Stimulated activated CD8-positive, alpha-beta memory T cell treated with anti-CD3 and anti-CD28 coated beads, Interleukin-12 subunit alpha, Interleukin-12 subunit beta, amount 100 ng/mL, for 4 hours (primary cell): Measurements from ENCODE around the gene KIF3B.
"Not testable (repeated sequence)": the region's sequence is repeated elsewhere in the genome, so short reads cannot be mapped to it uniquely, and the experiment has no call there.

Source experiments
- DNase-seq: peaks from one replicate; pipeline ENCODE4 v3.0.0-alpha.2; 2020; ENCODE audit warnings: low read depth

Gene KIF3B

DNA sequence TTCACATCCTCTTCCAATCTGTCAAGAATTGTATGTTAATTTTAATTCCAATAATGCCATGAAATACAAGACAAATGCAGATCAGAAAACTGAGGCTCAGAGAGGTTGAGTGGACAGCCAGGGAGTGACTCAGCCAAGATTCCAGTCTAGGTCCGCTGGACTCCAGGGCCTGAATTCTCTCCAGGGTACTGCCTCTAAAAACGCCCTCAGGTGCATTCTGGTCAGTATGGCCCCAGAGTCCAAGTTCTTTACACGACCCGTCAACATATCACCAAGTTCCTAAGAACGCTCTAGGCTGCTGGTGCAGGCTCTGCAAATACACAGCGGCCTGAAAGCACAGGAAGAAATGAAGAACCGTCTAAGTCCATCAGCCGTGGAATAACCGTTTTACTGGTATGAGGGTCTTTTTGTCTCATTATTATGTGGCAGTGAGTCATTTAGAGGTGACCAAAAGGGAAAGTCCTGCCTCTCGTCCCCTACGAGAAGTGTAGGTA is 80.0 kb downstream of the KIF3B start:
- no peak for DNase-seq

DNA sequence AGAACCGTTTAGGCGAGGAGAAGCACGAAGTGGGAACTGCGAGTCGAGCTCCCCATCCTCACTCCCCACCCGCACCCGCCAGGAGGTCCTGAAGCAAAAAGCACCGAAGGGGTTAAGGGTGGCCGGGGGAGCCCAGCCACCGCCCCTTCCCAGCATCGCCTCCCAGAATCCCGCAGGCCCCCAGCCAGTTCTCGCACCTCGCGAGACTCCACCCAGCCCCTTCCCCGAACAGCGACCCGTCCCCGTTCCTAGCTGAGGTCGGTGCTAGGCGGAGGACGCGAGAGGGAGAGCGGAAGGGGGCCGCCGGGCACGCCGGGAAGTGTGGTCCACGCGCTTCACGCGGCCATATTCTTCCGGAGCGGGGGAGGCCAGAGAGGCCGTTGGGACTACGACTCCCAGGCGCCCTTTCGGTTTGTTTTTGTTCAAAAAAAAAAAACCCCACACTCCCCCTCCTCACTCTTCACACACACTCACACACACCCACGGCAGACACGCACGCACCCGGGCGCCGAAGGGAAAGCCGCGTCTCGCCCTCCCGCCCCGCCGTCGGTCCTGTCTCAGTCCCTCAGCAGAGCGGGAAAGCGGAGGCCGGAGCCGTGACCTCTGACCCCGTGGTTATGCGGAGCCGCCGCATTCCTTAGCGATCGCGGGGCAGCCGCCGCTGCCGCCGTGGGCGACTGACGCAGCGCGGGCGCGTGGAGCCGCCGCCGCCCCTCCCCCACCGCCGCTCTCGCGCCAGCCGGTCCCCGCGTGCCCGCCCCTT is 80.6 kb downstream of the KIF3B start, which contains the start of gene ASXL1:
Gene ASXL1 (plus strand): TSS at position 463 of the 763 bp plus-strand sequence. CDS start 445 bp downstream, outside the sequence.
- DNase-seq: peak; percentile 87

DNA sequence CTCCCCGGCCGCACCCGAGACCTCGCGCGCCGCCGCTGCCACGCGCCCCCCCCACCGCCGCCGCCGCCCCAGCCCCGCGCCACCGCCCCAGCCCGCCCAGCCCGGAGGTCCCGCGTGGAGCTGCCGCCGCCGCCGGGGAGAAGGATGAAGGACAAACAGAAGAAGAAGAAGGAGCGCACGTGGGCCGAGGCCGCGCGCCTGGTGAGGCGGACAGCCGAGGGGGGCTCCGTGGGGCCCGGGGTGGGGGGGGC is 81.1 kb downstream of the KIF3B start:
- DNase-seq: no peak

DNA sequence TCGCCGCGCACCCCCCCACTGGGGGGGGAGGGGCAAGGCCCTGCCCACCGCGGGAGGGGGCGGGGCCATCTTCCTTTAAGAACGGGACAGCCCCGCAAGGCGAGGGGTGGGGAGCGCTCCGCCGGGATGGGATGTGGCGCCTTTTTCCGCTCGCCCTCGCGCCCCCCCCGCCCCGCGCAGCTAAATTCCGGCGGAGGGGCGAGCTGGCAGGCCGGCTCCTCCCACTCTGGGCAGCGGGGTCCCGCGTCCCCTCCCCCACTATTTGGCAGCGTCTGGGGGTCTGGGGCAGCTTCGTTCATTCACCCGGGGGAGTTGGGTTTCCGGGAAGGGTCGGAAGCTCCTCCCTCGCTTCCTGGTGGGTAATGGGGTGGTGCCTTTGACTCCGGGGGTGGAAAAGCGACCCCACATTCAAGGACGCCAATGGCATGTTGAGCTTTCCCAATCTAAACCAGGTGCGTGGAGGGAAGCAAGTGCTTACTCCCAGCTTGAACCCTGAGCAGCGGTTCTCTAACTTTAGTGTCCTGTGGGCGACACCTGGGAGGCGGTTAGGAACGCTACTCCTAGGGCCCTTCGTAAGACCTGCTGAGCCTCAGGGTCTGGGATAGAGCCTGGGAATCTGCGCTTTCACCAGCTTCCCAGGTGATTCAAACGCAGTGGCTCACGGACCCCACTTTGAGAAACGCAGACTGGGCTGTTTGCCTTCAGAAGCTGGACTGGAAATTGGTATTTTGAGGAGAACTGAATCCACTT is 81.6 kb downstream of the KIF3B start:
- DNase-seq: peak; percentile 65

DNA sequence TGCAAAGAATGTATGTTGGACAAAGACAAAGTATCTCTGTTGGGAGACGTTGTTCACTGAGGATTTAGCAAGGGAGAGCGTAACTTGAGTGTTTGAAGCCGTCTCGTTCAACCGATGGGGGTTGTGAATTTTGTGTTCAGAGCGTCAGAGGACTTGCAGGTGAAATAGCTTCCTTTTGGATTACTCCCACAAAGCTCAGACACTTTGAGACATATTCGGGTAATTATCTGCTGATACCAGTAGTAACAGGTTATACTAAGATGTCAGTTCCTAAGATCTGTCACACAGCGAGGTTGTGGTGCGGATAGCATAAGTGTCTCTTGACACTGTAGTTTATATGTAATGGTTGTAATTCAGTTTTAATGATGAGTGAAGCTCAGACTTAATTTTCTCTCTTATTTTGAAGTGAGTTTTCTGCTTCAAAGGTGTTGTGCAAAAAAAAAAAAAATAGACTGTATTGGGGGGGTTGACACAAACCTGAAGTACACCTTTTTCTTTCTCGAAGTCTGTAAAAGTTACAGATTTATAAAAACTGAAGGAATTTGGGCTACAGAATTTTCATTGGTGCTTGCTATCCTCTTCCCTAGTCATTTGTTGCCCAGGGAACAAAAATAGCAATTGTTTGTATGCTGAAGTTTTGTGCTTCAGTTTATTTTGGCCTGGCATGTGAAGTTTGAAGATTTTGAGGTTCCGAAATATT is 82.3 kb downstream of the KIF3B start:
- no peak for DNase-seq

DNA sequence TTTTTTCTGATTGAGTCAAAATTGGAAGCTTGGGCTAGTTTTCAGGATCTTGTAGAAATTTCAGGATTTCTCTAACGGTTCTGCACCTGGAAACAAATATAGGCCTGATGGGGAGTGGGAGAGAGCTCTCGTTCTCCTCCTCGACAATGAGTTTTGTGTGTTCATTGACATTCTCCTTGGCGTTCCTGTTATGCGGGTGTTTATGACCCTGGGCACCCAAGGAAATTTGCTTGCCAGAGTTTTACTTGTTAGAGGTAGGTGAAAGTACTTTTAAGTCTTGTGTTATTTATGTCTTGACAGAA is 82.8 kb downstream of the KIF3B start:
- no peak for DNase-seq

DNA sequence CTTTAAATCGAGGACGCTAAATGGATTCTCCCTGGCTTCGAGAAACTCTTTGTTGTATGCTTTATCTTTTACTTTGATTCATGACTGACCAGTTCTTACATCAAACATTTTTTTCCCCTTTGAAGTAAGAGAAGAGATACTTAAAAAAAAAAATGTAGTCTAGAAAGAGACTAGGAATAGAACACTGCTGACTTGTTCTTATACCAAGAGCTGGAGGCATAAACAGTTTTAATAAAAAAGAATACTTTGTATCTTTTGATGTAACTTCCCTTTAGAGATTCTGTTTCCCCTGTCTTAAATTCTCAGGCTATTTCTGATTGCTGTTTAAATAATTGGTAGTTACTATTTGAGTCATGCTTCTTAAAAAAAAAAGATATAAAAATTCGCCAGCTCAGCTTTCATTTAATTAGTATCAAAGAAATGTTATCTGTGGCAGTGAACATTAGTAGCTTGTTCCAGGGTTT is 85.5 kb downstream of the KIF3B start:
- DNase-seq: no peak

DNA sequence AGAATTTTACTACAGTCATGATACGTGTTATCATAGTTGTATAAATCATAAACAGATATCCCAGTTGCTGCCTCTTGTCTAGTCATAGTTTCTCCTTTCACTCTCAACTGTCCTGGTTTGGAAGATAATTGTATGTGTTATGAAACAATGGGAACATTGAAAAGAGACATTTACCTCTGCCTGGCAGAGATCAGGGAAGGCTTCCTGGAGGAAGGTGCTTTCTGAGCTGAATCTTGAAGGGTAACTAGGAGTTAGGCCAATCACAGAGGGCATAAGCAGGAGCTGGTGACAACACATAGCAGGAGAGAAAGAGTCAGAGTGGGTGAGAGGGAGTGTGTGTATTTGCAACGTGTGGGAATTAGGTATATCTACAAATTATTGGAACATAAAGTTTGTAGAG is 86.0 kb downstream of the KIF3B start:
- DNase-seq: no peak

DNA sequence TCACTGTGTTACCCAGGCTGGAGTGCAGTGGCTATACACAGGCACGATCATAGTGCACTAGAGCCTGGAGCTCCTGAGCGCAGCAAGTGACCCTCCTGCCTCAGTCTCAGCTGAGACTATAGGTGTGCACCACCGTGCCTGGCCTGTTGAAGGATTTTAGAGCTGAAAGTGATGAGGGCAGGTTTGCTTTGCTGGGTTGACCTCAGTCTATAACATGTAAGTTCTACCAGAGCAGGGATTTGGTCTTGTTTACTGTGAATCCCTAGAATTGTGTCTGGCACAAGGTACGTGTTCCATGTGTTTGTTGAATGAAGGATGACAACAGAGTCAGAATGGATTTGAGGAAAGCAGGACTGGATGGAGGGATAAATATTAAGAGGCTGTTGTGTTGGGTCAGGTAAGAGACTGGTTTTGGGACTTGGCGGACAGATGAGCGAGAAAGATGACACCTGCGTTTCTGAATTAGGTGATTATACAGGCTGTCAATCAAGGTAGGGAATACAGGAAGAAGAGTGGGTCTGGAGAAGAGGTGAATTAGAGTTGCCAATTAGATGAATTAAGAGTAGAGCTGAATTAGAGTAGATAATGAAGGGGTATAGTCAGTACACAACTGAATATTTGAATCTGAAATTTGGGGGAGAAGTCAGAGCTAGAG is 87.2 kb downstream of the KIF3B start:
- no peak for DNase-seq

DNA sequence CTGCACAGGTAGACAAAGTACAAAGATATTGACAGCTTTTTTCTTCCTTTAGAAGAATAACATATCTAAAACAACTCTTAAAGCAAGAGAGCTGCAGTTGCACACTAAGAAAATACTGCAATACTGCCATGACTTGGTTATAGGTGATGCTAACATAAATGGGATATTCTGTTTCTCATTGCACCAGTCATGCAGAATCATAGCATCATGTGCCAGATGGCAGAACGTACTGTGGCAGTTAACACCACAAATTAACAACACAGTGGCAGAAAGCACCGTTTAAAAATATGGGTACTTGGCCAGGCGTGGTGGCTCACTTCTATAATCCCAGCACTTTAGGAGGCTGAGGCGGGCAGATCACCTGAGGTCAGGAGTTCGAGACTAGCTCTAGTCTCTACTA is 88.1 kb downstream of the KIF3B start:
- DNase-seq: no peak

DNA sequence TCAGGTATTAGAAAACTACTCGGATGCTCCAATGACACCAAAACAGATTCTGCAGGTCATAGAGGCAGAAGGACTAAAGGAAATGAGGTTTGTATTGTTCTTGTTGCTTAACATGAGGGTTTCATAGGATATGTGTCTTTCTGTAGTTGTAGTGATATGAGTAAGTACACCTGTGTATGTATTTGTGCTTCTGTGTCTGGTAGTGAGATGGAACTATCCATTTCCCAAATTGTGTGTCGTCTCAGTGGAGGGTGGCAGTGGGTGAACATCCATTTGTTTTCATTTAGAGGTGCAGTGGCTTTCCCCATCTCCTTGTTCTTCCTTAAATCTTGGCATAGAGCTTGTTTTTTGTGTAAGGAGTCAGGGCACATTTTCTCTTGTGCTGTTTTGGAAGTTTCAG is 88.9 kb downstream of the KIF3B start:
- DNase-seq: no peak

DNA sequence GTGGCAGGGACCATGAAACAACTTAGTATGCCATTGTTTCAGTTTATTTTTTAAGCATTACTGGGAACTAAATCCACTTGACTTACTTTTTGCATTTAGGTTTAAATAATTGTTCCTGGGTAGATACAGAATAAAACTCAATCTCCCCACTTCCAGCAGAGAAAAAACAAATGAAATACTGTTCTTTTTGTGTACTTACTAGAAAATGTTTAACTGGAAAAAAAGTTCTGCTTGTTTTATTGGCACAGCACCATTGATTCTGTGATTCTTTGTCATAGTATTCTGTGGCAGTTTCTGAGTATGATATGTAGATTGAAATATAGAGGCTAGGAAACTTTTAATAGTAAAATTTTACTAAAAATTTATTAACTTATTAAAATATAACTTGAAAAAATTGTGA is 90.9 kb downstream of the KIF3B start:
- DNase-seq: no peak

DNA sequence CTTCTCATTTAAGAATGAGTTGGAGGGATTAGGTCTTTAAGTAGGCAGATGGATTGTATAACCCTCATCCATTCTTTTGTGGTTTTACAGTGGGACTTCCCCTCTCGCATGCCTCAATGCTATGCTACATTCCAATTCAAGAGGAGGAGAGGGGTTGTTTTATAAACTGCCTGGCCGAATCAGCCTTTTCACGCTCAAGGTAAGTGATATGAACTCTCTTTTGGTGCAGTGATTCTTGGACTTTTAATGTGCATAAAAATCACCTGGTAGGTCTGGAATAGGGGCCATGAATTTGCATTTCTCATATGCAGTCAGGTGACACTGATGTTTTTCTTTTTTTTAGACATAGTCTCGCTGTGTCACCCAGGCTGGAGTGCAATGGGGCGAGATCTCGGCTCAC is 91.5 kb downstream of the KIF3B start:
- no peak for DNase-seq

DNA sequence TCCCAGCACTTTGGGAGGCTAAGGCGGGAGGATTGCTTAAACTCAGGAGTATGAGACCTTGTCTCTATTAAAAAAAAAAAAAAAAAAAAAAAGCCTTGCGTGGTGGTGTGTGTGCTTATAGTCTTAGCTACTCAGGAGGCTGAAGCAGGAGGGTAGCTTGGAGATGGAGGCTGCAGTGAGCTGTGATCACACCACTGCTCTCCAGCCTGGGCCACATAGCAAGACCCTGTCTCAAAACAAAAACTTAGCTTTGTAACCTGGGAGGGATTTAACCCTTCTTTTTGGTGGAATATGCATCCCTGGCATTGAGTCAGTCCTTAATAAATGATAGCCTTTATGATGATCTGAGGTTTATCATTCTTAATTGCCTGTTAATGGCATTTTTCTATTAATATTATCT is 93.4 kb downstream of the KIF3B start:
- no peak for DNase-seq

DNA sequence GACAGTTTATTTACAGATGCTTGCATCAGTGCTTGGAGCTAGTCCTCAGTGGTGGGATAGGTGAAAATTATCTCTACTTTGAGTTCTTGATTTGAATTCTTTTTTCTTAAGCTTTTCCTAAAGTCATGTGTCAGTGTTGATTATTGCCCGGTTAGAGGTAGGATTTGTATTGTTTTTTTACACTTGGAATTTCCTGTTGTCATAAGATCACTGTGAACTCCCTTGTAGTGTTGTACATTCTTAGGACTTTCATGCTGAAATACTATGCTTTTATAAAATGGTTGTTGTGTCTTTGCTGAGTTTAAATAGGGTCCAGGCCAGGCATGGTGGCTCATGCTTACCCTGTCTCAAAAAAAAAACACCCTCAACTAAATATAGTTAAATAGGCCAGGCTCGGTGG is 101.0 kb downstream of the KIF3B start:
- no peak for DNase-seq

DNA sequence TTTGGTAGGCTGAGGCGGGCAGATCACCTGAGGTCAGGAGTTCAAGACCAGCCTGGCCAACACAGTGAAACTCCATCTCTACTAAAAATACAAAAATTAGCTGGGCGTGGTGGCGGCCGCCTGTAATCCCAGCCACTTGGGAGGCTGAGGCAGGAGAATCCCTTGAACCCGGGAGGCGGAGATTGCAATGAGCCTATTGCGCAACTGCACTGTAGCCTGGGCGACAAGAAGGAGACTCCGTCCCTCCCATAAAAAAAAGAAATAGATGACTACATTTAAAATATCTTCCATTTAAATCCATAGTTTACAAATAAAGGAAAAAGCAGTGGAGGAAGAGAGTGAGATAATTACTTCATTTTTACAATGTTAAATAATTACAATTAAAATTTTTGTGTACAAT is 102.6 kb downstream of the KIF3B start:
- not testable (repeated sequence) for DNase-seq

DNA sequence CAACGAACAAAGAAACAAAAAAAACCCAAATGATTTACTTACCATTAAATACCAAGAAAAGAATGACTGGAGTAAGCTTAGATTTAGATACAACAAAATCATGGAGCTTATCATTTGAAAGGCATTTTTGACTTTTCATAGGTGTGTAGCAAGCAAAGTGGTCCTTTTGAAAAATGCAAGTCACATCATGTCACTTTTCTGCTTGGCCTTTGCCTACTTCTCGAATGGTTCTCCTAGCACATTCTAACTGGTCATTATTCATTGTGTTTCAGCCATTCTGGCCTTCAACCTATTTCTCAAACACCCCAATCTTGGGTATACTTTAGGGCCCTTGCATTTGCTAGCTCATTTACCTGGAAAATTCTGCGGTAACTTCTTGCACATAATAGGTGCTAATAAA is 103.3 kb downstream of the KIF3B start:
- DNase-seq: no peak

DNA sequence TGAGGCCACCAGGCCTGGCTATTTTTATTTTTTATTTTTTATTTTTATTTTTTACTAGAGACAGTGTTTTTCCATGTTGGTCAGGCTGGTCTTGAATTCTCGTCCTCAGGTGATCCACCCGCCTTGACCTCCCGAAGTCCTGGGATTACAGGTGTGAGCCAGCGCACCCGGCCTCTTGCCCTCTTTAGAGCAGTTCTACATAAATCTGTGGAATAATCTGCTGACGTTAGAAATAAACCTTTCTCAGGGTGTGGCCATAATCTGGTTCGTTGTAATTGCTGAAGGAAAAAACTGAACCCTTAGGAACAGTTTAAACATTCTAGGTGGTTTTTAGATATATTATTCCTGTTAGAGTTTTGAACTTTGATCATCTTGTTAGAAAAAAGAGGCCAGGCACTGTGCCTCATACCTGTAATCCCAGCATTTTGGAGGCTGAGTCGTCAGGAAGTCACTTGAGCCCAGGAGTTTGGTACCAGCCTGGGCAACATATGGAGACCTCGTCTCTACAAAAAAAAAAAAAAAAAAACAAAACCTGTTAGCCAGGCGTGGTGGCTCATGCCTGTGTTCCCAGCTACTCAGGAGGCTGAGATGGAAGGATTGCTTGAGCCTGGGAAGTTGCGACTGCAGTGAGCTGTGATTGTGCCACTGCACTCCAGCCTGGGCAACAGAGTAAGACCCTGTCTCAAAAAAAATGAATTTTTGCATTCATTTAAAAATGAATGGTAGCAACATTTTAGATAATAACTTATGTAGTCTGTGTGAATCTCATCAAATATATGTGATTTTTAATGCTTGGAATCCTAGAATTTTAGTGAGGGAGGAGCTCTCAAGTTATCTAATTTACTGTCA is 104.9 kb downstream of the KIF3B start:
- no peak for DNase-seq

DNA sequence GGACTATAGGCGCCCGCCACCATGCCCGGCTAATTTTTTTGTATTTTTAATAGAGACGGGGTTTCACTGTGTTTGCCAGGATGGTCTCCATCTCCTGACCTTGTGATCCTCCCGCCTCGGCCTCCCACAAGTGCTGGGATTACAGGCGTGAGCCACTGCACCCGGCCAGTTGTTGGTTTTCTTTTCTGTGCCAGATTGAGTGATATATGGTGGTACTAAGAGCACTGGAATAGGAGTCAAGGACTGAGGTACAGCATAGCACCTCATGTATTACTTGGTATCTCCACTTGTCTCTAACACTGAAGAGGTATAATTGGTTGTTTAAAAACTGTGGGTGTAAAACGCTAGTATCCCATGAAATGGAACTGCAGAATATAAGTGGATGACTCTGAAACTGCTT is 106.0 kb downstream of the KIF3B start:
- DNase-seq: not testable (repeated sequence)
